Mesothelial cell of epicardium (in vitro differentiated cells): Measurements from ENCODE around the gene TMEM218. TPM values are rescaled to one million over a fixed set of nuclear protein-coding genes. Genes with fewer than 3 reads are reported as not detected.
A peak's percentile ranks its signal among the peaks of the same experiment; 100 is the strongest.

ENCODE experiments used
- DNase-seq, 2 experiments: peaks; one replicate each; pipeline ENCODE4 v3.0.0; 2021; ENCODE audit warnings: low spot score in 2 of 2; ENCODE audit not compliant: unreplicated experiment in 2 of 2
- H3K27ac Mint-ChIP-seq: 2 replicates; pipeline ENCODE4 v1.8.0; 2021; ENCODE audit warnings: mixed read lengths
- H3K27me3 Mint-ChIP-seq: 2 replicates; pipeline ENCODE4 v1.8.0; 2021; ENCODE audit warnings: low read depth, mixed read lengths
- H3K36me3 Mint-ChIP-seq: 2 replicates; pipeline ENCODE4 v1.8.0; 2021; ENCODE audit warnings: mixed read lengths
- H3K4me1 Mint-ChIP-seq: 2 replicates; pipeline ENCODE4 v1.8.0; 2021; ENCODE audit warnings: mixed read lengths
- H3K4me3 Mint-ChIP-seq: 2 replicates; pipeline ENCODE4 v1.8.0; 2021; ENCODE audit warnings: mild to moderate bottlenecking, moderate library complexity, mixed read lengths
- H3K9me3 Mint-ChIP-seq: 2 replicates; pipeline ENCODE4 v1.8.0; 2021; ENCODE audit warnings: mixed read lengths
- total RNA-seq: library from RNA; stranded (reverse); gene quantifications from 3 replicates; pipeline ENCODE4 v1.2.1, GENCODE V29; 2021
- TF ChIP-seq, protein P1 (sequence below): fragments of 200-600 bp; sonication (generic); IDR thresholded peaks from one replicate; pipeline ENCODE4 v1.5.0; 2021; ENCODE audit warnings: antibody characterized with exemption; ENCODE audit not compliant: unreplicated experiment

Gene TMEM218
- total RNA-seq, 1 donor from 2014 or later: 23.7 TPM

DNA sequence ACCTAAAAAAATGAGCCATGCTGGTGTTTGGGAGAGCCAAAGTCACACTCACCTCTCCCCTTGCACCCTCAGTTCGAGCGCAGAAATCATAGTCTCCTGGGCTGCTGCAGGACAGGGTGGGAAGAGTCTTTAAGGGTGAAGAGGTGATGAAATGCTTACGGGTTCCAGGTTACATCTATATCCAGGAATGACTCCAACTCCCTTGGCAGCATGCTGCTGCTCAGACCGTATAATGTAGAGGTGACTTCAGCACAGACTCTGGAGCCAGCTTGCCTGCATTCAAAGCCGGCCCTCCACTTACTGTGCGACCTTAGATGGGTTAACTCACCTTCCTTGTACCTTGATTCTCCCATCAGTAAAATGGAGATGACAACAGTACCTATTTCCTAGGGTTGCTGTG is 35.9 kb upstream of the TMEM218 start:
- peaks cover 3% of the 10 kb centered on the region for H3K27me3 Mint-ChIP-seq
- TF ChIP-seq, protein P1, sequence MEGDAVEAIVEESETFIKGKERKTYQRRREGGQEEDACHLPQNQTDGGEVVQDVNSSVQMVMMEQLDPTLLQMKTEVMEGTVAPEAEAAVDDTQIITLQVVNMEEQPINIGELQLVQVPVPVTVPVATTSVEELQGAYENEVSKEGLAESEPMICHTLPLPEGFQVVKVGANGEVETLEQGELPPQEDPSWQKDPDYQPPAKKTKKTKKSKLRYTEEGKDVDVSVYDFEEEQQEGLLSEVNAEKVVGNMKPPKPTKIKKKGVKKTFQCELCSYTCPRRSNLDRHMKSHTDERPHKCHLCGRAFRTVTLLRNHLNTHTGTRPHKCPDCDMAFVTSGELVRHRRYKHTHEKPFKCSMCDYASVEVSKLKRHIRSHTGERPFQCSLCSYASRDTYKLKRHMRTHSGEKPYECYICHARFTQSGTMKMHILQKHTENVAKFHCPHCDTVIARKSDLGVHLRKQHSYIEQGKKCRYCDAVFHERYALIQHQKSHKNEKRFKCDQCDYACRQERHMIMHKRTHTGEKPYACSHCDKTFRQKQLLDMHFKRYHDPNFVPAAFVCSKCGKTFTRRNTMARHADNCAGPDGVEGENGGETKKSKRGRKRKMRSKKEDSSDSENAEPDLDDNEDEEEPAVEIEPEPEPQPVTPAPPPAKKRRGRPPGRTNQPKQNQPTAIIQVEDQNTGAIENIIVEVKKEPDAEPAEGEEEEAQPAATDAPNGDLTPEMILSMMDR: no peak
- no peak overlapping the region for H3K4me3 Mint-ChIP-seq
- H3K4me1 Mint-ChIP-seq: peaks cover 18% of the 10 kb centered on the region
- H3K9me3 Mint-ChIP-seq: no peaks in the 10 kb centered on the region
- H3K27ac Mint-ChIP-seq: no peak overlapping the region
- no peak for DNase-seq
- H3K36me3 Mint-ChIP-seq: no peaks in the 10 kb centered on the region

DNA sequence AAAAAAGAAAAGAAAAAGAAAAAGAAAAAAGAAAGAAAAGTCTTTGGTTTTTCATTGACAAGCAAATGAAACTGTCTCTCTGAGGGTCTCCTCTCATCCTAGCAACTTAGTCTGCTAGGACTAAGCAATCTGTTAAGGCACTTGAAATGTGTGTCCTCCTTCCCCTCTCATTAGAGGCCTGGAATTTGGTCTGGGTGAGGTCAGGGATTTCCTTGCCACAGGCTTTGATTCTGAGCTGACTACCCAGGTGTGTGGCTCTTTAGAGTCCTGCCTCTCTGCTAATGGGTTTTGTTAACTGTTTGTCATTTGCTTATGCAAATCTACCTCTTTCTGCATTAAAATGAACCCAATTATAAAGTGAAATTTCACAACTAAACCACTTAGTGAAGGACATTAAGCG is 34.8 kb upstream of the TMEM218 start:
- no peaks in the 10 kb centered on the region for H3K9me3 Mint-ChIP-seq
- H3K27ac Mint-ChIP-seq: no peak overlapping the region
- H3K4me1 Mint-ChIP-seq: peaks cover 27% of the 10 kb centered on the region
- no peak for DNase-seq
- no peaks in the 10 kb centered on the region for H3K36me3 Mint-ChIP-seq
- H3K4me3 Mint-ChIP-seq: no peak overlapping the region
- H3K27me3 Mint-ChIP-seq: peaks cover 5% of the 10 kb centered on the region
- TF ChIP-seq, protein P1: no peak

DNA sequence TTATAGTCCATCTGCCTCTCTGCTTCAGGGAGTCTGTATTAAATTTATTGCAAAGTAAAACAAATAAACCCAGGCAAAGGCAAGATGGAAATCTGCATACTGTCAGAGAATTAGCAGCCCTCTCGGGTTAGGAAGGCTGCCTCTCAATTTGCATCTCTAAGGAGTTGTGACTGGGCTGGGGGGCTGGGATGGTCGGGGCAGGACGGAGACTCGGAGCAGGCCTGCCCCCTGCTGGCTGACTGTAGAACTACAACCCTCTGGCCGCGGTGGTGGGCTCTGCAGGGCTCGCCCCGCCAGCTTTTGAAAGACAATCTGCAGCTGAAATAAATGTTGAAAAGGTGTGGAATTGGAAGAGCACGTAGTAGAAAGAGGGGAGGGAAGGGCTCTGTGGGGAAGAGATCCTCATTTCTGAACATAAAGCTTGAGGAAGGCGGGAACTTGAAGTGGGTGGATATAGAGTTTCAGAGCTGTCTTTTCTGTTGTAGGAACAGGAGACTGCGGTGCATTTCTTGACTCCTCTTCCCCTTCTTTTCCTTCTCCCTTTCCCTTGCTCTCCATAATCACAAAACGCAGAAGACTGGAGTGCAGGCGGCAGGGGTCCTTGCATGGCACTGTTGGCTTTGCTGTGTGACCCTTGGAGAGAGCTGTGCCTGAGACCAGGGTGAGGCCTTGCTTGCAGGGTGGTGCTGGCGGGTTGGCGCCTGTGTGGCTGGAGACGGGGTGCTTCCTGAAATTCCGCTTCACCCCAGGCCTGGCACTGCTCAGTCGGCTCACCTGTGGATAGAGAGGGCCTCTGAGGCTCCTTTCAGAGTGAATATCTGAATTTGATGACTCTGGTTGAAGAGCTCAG is 30.5 kb upstream of the TMEM218 start:
- Mint-ChIP-seq H3K4me3 (no peak overlapping the region), H3K27me3 (peaks cover 5% of the 10 kb centered on the region), H3K27ac (no peak overlapping the region), H3K9me3 (no peaks in the 10 kb centered on the region), H3K4me1 (peaks cover 60% of the 10 kb centered on the region), H3K36me3 (no peaks in the 10 kb centered on the region)
- peak; percentile 50 to 85 for DNase-seq
- TF ChIP-seq, protein P1: peak; percentile 97

DNA sequence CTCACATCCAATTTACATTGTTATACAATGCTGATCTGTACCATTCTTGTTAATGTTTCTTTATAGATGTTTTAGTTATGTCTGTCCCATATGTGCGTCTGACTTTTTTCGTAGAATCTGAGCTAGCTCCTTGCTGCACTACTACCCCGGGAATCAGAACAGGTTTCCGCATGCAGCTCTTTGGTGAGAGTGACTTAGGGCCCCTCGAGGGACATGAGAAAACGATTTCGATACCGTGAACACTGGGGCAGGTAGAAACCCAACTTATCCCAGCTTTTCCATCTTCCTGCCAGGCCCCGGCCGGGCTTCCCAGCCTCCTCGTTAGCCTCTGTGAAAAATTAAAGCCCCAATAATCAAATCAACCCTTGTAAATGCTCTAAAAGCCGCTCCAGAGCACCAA is 29.8 kb upstream of the TMEM218 start:
- no peak for DNase-seq

DNA sequence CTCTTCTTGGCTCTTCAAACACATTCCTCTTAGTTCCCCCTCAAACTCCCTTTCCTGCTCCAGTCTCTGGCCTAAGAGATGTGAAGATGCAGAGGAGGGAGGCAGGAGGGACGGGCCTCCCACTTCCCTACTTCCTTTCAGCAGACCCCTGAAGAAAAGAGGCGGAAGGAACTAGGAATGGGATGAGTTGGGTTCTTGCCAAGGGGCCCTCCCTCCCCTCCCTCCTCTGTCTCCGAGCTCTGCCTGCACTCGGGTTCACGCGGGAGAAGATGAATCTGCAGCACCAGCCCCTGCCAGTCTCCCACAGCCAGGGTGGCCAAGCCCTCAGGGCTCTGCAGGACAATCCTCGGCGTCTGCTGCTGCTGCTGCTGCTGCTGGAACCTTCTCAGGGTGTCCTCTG is 28.8 kb upstream of the TMEM218 start:
- Mint-ChIP-seq H3K4me1 (peaks cover 52% of the 10 kb centered on the region), H3K27me3 (peaks cover 5% of the 10 kb centered on the region), H3K9me3 (no peaks in the 10 kb centered on the region), H3K36me3 (no peaks in the 10 kb centered on the region), H3K4me3 (peak overlapping the region; percentile 41), H3K27ac (peak overlapping the region; percentile 91)
- TF ChIP-seq, protein P1: no peak
- DNase-seq: peak in 1 of 2 experiments; percentile 54

More for the DNA sequence above, 29.8 kb upstream of the TMEM218 start:
- Mint-ChIP-seq H3K27ac (peak overlapping the region; percentile 91), H3K9me3 (no peaks in the 10 kb centered on the region), H3K36me3 (no peaks in the 10 kb centered on the region), H3K4me1 (peaks cover 52% of the 10 kb centered on the region), H3K4me3 (no peak overlapping the region), H3K27me3 (peaks cover 5% of the 10 kb centered on the region)
- TF ChIP-seq, protein P1: no peak
